Measurements from ENCODE around the gene POFUT2. TPM values are rescaled to one million over a fixed set of nuclear protein-coding genes. Genes with fewer than 3 reads are reported as not detected.

The POFUT2 gene
- total RNA-seq, 2 experiments from 2014 or later = 56.6 to 57.2 TPM

DNA sequence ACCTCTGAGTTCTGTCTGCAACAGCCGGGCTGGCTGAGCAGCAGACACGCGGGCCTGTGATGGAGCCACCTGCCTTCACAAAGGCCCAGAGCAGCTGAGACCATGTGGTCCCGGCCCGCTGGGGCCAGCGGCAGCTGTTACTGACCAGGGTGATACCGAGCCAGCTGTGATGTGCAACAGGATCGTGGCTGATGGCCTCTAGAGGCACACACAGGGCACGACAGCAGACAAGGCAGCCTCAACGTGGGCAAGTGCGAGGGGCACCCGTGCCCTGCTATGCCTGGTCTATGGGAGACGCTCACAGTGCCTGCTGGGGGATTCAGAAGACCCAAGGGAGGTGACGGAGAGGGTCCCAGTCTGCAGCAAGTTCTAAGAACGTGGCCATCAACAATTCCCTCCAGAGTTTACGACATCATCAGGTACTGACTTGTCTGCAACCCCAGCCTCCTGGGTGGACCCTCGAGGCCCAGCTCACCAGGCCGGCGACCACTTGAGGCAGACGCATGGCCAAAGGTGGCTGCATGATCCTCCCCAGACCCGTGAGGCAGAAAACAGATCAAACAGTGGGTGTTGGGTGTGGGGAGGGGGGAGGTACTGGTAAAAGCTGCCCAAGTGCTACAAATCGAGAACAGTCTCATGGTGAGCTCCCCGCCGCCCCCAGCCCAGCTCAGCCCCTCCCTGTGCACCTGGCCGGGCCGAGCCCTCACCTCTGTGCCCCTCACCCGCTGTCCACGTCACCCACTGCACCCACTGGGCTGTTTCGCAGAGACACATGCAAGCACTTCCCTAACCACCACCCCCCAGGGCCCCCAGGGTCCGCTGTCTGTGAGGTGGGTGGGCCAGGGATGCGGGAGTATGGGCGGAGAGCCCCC is 6.0 kb downstream of the POFUT2 start:
- ChIA-PET CTCF (no interaction called here), POLR2A (no interaction called here)
- H3K4me3 ChIP-seq (ENCODE audit: low read length) = no peak overlapping the region
- Mint-ChIP-seq H3K27ac (no peak overlapping the region), H3K27me3 (no peaks in the 10 kb centered on the region), H3K4me3 (peak overlapping the region; percentile 20), H3K9me3 (no peaks in the 10 kb centered on the region), H3K4me1 (ENCODE audit: low read depth) (peaks cover 13% of the 10 kb centered on the region), H3K36me3 (ENCODE audit: low read depth) (peaks cover 60% of the 10 kb centered on the region)
- no peaks in the 10 kb centered on the region for H3K9me3 ChIP-seq (ENCODE audit: control insufficient read depth in 1 of 2, insufficient read depth in 1 of 2, low read length in 2 of 2)
- intact Hi-C loops (cut with DNase I, micrococcal nuclease) = loop anchor here in 1 of 2 experiments (10.0 kb wide), 3 partner anchors 207 to 1043 kb away; partner anchors contain the start of genes ADARB1, C21orf58, PCNT and PTTG1IP
- DNase-seq (peak in 2 of 14 experiments; percentile 15 to 31), ATAC-seq (ENCODE audit: poor library complexity) (no peak)
- H3K27ac ChIP-seq (ENCODE audit: low read depth in 1 of 2, low read length in 2 of 2) = no peak overlapping the region
- H3K36me3 ChIP-seq (ENCODE audit: insufficient read depth, low read length) = peaks cover 84% of the 10 kb centered on the region
- TF ChIP-seq, protein P1, sequence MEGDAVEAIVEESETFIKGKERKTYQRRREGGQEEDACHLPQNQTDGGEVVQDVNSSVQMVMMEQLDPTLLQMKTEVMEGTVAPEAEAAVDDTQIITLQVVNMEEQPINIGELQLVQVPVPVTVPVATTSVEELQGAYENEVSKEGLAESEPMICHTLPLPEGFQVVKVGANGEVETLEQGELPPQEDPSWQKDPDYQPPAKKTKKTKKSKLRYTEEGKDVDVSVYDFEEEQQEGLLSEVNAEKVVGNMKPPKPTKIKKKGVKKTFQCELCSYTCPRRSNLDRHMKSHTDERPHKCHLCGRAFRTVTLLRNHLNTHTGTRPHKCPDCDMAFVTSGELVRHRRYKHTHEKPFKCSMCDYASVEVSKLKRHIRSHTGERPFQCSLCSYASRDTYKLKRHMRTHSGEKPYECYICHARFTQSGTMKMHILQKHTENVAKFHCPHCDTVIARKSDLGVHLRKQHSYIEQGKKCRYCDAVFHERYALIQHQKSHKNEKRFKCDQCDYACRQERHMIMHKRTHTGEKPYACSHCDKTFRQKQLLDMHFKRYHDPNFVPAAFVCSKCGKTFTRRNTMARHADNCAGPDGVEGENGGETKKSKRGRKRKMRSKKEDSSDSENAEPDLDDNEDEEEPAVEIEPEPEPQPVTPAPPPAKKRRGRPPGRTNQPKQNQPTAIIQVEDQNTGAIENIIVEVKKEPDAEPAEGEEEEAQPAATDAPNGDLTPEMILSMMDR (IDR thresholded peaks at IDR 0.05) = no peak
- H3K4me1 ChIP-seq (ENCODE audit: insufficient read depth, low read length) = peaks cover 16% of the 10 kb centered on the region
- no peaks in the 10 kb centered on the region for H3K27me3 ChIP-seq (ENCODE audit: control insufficient read depth in 1 of 2, insufficient read depth in 2 of 2, low read length in 2 of 2)

DNA sequence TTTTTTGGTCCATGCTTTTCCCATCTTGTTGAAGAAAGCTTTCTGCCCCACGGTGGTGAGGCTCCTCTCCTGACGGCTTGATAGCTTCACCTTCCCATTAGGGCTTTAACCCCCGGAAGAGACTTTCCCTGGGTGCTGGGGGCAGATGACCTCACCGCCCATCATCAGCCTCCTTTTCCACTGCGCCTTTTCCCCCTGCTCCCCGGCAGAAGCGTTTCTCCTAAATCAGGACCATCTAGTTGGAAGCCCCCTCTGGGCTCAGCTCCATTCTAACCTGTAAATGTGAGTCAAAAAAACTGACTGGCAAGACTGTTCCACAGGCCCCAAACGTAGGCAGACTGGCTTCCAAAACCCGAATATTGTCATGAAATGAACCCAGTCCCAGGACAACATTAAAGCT is 6.7 kb downstream of the POFUT2 start:
- ChIA-PET CTCF (no interaction called here), POLR2A (no interaction called here)
- intact Hi-C loops (cut with DNase I, micrococcal nuclease) = loop anchor here in 1 of 2 experiments (10.0 kb wide), 3 partner anchors 206 to 1044 kb away; partner anchors contain the start of genes ADARB1, C21orf58, PCNT and PTTG1IP
- no peaks in the 10 kb centered on the region for H3K9me3 ChIP-seq (ENCODE audit: control insufficient read depth in 1 of 2, insufficient read depth in 1 of 2, low read length in 2 of 2)
- no peak overlapping the region for H3K27ac ChIP-seq (ENCODE audit: low read depth in 1 of 2, low read length in 2 of 2)
- ATAC-seq (ENCODE audit: poor library complexity) = no peak
- peaks cover 13% of the 10 kb centered on the region for H3K4me1 Mint-ChIP-seq (ENCODE audit: low read depth)
- TF ChIP-seq, protein P1 (IDR thresholded peaks at IDR 0.05) = no peak
- no peaks in the 10 kb centered on the region for H3K27me3 Mint-ChIP-seq
- H3K9me3 Mint-ChIP-seq = no peaks in the 10 kb centered on the region
- H3K36me3 ChIP-seq (ENCODE audit: insufficient read depth, low read length) = peaks cover 86% of the 10 kb centered on the region
- DNase-seq = no peak
- H3K27me3 ChIP-seq (ENCODE audit: control insufficient read depth in 1 of 2, insufficient read depth in 2 of 2, low read length in 2 of 2) = no peaks in the 10 kb centered on the region
- H3K27ac Mint-ChIP-seq = no peak overlapping the region
- H3K36me3 Mint-ChIP-seq (ENCODE audit: low read depth) = peaks cover 63% of the 10 kb centered on the region
- H3K4me3 ChIP-seq (ENCODE audit: low read length) = no peak overlapping the region
- H3K4me1 ChIP-seq (ENCODE audit: insufficient read depth, low read length) = peaks cover 12% of the 10 kb centered on the region
- no peak overlapping the region for H3K4me3 Mint-ChIP-seq

DNA sequence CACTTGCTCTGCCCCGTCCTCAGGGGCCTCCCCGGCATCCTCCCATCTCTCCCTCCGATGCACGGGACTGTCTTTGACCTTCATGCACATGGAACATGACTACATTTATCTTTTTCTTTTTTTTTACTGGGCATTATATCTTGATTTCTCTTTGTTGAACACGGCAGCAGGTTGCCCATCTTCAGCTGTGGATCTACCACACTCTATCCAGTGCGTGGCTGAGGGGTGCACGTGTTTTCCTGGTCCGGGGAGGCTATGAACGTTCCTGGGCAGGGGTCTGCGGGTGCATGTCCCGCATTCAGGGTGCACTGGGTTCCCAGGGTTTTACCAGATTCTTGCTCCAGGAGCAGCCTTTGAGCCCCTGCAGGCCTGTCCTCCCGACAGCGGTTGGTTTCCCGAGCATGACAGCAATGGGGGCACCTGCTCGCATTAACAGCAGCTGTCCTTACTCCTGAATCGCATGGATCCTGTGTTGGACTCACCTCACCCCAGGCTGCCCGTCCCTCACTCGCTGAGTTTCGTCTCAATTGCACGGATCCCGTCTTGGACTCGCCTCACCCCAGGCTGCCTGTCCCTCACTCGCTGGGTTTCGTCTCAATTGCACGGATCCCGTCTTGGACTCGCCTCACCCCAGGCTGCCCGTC is 7.4 kb downstream of the POFUT2 start:
- Mint-ChIP-seq H3K36me3 (ENCODE audit: low read depth) (peaks cover 56% of the 10 kb centered on the region), H3K4me1 (ENCODE audit: low read depth) (peaks cover 7% of the 10 kb centered on the region), H3K27ac (no peak overlapping the region), H3K27me3 (no peaks in the 10 kb centered on the region), H3K4me3 (no peak overlapping the region), H3K9me3 (no peaks in the 10 kb centered on the region)
- POLR2A ChIA-PET = no interaction called here
- intact Hi-C loops (cut with DNase I, micrococcal nuclease) = loop anchor here in 1 of 2 experiments (10.0 kb wide), 3 partner anchors 205 to 1045 kb away; partner anchors contain the start of genes ADARB1, C21orf58, PCNT and PTTG1IP
- peak in 2 of 14 experiments; percentile 9 to 17 for DNase-seq
- TF ChIP-seq, protein P1 (IDR thresholded peaks at IDR 0.05) = no peak
- Histone ChIP-seq H3K4me3 (ENCODE audit: low read length) (no peak overlapping the region), H3K27ac (ENCODE audit: low read depth in 1 of 2, low read length in 2 of 2) (no peak overlapping the region), H3K9me3 (ENCODE audit: control insufficient read depth in 1 of 2, insufficient read depth in 1 of 2, low read length in 2 of 2) (no peaks in the 10 kb centered on the region), H3K27me3 (ENCODE audit: control insufficient read depth in 1 of 2, insufficient read depth in 2 of 2, low read length in 2 of 2) (no peaks in the 10 kb centered on the region), H3K4me1 (ENCODE audit: insufficient read depth, low read length) (peaks cover 8% of the 10 kb centered on the region), H3K36me3 (ENCODE audit: insufficient read depth, low read length) (peaks cover 83% of the 10 kb centered on the region)
- ATAC-seq (ENCODE audit: poor library complexity) = no peak
- CTCF ChIA-PET = no interaction called here
